Measurements from ENCODE around the gene PPP2R2C. TPM values are rescaled to one million over a fixed set of nuclear protein-coding genes. Genes with fewer than 3 reads are reported as not detected.

Gene PPP2R2C
- total RNA-seq, 4 donors from 2014 or later: 0.50 to 2.7 (median 1.4) TPM

- Histone ChIP-seq H3K9me3 (no peaks in the 10 kb centered on the region), H3K4me1 (peaks cover 9 to 15% (median 12%) of the 10 kb centered on the region in 4 donors), H3K27me3 (peaks cover 0 to 73% (median 0%) of the 10 kb centered on the region in 4 donors), H3K36me3 (no peaks in the 10 kb centered on the region), H3K27ac (replicated peaks in 1 of 4) (no peak overlapping the region), H3K4me3 (no peak overlapping the region)
- DNase-seq (ENCODE audit: extremely low spot score): no peak
- WGBS: 88% methylated on average over 10 of the region's 21 CpGs
- no peak for TF ChIP-seq POLR2AphosphoS5 (IDR thresholded peaks at IDR 0.05)
- TF ChIP-seq CTCF (IDR thresholded peaks at IDR 0.05): no peak
- no peak for TF ChIP-seq EP300 (IDR thresholded peaks at IDR 0.05)
- no peak for TF ChIP-seq POLR2A (IDR thresholded peaks at IDR 0.05; ENCODE audit: low read depth)
- intact Hi-C loops (cut with DNase I): no loop called here
These were observed 29.1 kb downstream of the PPP2R2C start for GRCh38 chr4:6443035-6444023.

- Histone ChIP-seq H3K27ac (replicated peaks in 1 of 4) (no peak overlapping the region), H3K4me1 (peaks cover 9 to 14% (median 12%) of the 10 kb centered on the region in 4 donors), H3K4me3 (no peak overlapping the region), H3K36me3 (no peaks in the 10 kb centered on the region), H3K27me3 (peaks cover 0 to 68% (median 0%) of the 10 kb centered on the region in 4 donors), H3K9me3 (no peaks in the 10 kb centered on the region)
- intact Hi-C loops (cut with DNase I): no loop called here
- TF ChIP-seq EP300 (IDR thresholded peaks at IDR 0.05) (no peak), POLR2A (IDR thresholded peaks at IDR 0.05; ENCODE audit: low read depth) (no peak), POLR2AphosphoS5 (IDR thresholded peaks at IDR 0.05) (no peak), CTCF (IDR thresholded peaks at IDR 0.05) (no peak)
- DNase-seq (ENCODE audit: extremely low spot score): no peak
- 90% methylated on average over 7 of the region's 8 CpGs for WGBS
These were observed 29.9 kb downstream of the PPP2R2C start for GRCh38 chr4:6442555-6442954.

GRCh38 chr4:6441758-6442157 lies 30.7 kb downstream of the PPP2R2C start:
- 84% methylated on average over 6 of the region's 7 CpGs for WGBS
- intact Hi-C loops (cut with DNase I): no loop called here
- Histone ChIP-seq H3K9me3 (no peaks in the 10 kb centered on the region), H3K27ac (replicated peaks in 1 of 4) (no peak overlapping the region), H3K27me3 (peaks cover 0 to 60% (median 0%) of the 10 kb centered on the region in 4 donors), H3K4me3 (no peak overlapping the region), H3K36me3 (no peaks in the 10 kb centered on the region), H3K4me1 (peaks cover 3 to 7% (median 6%) of the 10 kb centered on the region in 4 donors)
- no peak for DNase-seq (ENCODE audit: extremely low spot score)
- TF ChIP-seq CTCF (IDR thresholded peaks at IDR 0.05) (no peak), EP300 (IDR thresholded peaks at IDR 0.05) (no peak), POLR2A (IDR thresholded peaks at IDR 0.05; ENCODE audit: low read depth) (no peak), POLR2AphosphoS5 (IDR thresholded peaks at IDR 0.05) (no peak)

GRCh38 chr4:6441202-6441582 lies 31.2 kb downstream of the PPP2R2C start:
- no peaks in the 10 kb centered on the region for H3K36me3 ChIP-seq
- peaks cover 0 to 54% (median 0%) of the 10 kb centered on the region in 4 donors for H3K27me3 ChIP-seq
- H3K4me3 ChIP-seq: no peak overlapping the region
- no peak for DNase-seq (ENCODE audit: extremely low spot score)
- no peak overlapping the region for H3K27ac ChIP-seq (replicated peaks in 1 of 4)
- WGBS: 66% methylated on average over 6 of the region's 6 CpGs
- H3K9me3 ChIP-seq: peaks cover 0 to 3% (median under 1%) of the 10 kb centered on the region in 4 donors
- TF ChIP-seq POLR2AphosphoS5 (IDR thresholded peaks at IDR 0.05): no peak
- no peak for TF ChIP-seq EP300 (IDR thresholded peaks at IDR 0.05)
- TF ChIP-seq POLR2A (IDR thresholded peaks at IDR 0.05; ENCODE audit: low read depth): no peak
- TF ChIP-seq CTCF (IDR thresholded peaks at IDR 0.05): no peak
- intact Hi-C loops (cut with DNase I): no loop called here
- peaks cover 0 to 3% (median 1%) of the 10 kb centered on the region in 4 donors for H3K4me1 ChIP-seq
